AG04450 (cell line): ENCODE data around the gene CIDEC. TPM values are rescaled to one million over a fixed set of nuclear protein-coding genes. Genes with fewer than 3 reads are reported as not detected.
"Not testable (repeated sequence)": the region's sequence is repeated elsewhere in the genome, so short reads cannot be mapped to it uniquely, and the experiment has no call there.

ENCODE experiments used
- CTCF ChIA-PET: fragments of 300-600, 350-600 bp; formaldehyde crosslinking; extraction: SDS; loops from one replicate; lab custom pipeline; 2022; ENCODE audit warnings: antibody characterized with exemption, inconsistent platforms; lab: Charles Lee
- POLR2A ChIA-PET: fragments of 350-600 bp; formaldehyde crosslinking; extraction: SDS; loops from one replicate; lab custom pipeline; 2021; ENCODE audit warnings: antibody characterized with exemption, inconsistent platforms; lab: Yijun Ruan, JAX
- DNase-seq: peaks from one replicate; pipeline ENCODE4 v3.0.0-alpha.2; 2011; ENCODE audit warnings: low read depth, low spot score
- H3K27ac ChIP-seq: one replicate; pipeline ENCODE4 v1.5.1; 2012; ENCODE audit warnings: low read depth, low read length, control low read depth
- H3K27me3 ChIP-seq: one replicate; pipeline ENCODE4 v1.6.0; 2012; ENCODE audit warnings: low read length; ENCODE audit not compliant: control insufficient read depth, insufficient read depth
- H3K4me3 ChIP-seq: 2 replicates; pipeline ENCODE4 v1.5.1; 2011; ENCODE audit warnings: mild to moderate bottlenecking, low read depth, low read length, control low read depth
- H3K9me3 ChIP-seq: 2 replicates; pipeline ENCODE4 v1.5.1; 2012; ENCODE audit warnings: low read length; ENCODE audit not compliant: control insufficient read depth, insufficient read depth
- polyA plus RNA-seq: library from polyadenylated mRNA; depleted of rRNA; stranded (reverse); fragments of >200 nt; gene quantifications from 2 replicates; pipeline ENCODE4 v1.2.3, GENCODE V29; 2011
- TF ChIP-seq, protein P1 (sequence below): IDR thresholded peaks from 2 replicates; pipeline ENCODE4 v1.5.1; 2011; ENCODE audit warnings: low read depth, low read length, control low read depth, inconsistent platforms

Gene CIDEC
- polyA plus RNA-seq, 1 experiment, result not detected

DNA sequence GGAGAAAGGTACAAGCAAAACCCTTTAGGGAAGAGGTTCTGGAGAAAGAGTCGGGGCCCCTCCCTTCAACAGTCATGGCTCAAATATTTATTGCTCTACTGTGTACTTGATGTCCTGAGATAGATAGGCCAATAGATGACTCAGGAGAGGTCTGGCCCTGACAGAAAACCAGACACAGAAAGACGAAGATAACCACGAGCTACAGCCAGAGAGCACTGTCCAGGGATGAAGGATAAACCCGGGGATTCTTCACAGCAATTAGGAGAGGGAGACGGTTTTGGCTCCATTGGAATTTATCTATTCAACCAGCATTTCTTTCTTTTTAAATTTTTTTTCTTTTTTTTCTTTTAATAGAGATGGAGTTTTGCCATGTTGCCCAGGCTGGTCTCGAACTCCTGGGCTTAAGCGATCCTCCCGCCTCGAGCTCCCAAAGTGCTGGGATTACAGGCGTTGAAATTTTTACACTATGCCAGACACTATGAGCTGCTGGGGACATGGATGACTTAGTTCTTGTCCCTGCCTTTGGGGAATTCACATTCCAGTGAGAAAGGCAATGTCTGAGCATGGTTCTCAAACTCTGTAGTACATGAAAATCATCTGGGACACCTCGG, 4.6 kb upstream of the CIDEC start:
- no peak overlapping the region for H3K4me3 ChIP-seq
- ChIA-PET POLR2A (interaction anchor here (0.6 to 1.1 kb wide), 3 partner anchors 10 to 20 kb away, joined by 4 to 5 read pairs (median 4); no protein-coding TSS in a partner anchor), CTCF (interaction anchor here (1.0 to 1.6 kb wide), 2 partner anchors 36 to 48 kb away, joined by 4 to 6 read pairs; no protein-coding TSS in a partner anchor)
- no peaks in the 10 kb centered on the region for H3K9me3 ChIP-seq
- DNase-seq, result no peak
- TF ChIP-seq, protein P1, sequence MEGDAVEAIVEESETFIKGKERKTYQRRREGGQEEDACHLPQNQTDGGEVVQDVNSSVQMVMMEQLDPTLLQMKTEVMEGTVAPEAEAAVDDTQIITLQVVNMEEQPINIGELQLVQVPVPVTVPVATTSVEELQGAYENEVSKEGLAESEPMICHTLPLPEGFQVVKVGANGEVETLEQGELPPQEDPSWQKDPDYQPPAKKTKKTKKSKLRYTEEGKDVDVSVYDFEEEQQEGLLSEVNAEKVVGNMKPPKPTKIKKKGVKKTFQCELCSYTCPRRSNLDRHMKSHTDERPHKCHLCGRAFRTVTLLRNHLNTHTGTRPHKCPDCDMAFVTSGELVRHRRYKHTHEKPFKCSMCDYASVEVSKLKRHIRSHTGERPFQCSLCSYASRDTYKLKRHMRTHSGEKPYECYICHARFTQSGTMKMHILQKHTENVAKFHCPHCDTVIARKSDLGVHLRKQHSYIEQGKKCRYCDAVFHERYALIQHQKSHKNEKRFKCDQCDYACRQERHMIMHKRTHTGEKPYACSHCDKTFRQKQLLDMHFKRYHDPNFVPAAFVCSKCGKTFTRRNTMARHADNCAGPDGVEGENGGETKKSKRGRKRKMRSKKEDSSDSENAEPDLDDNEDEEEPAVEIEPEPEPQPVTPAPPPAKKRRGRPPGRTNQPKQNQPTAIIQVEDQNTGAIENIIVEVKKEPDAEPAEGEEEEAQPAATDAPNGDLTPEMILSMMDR, result no peak
- H3K27ac ChIP-seq, result peak overlapping the region; percentile 39
- no peaks in the 10 kb centered on the region for H3K27me3 ChIP-seq

DNA sequence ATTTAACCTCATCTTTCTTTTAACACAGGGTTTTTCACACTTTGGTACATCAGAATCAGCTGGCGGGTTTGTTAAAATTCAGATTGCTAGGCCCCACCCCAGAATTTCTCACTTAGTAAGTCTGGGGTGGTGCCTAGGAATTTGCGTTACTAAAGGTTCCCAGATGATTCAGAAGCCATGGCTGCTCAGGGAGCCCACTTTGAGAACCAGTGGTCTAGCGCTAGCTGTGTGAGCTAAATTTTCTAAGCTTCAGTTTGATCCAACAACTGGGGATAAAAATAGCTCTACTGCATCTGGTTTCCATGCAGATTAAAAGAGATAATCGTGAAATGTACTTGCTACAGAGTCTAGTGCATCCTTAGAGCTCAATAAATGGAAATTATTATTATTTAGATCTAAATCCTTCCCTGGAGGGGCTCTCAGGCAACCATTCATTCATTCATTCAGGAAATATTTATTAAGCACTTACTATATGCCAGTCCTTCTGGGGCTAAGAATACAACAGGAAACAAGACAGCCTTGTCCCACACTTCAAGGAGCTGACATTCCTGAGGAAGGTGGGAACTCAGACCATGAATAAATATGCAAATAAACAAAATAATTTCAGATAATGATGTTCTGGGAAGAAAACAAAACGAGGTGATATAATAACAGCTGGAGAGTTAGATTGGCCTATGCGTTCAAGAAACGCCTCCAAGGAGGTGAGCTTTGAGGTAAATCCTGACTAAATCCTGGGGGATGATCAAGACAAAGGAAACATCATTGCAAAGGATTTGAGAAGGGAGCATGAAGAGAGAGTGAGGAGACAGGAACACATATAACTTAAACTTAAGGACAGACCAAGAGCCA, 3.9 kb upstream of the CIDEC start:
- no peak for DNase-seq
- Histone ChIP-seq H3K27ac (peak overlapping the region; percentile 39), H3K4me3 (no peak overlapping the region), H3K9me3 (no peaks in the 10 kb centered on the region), H3K27me3 (no peaks in the 10 kb centered on the region)
- TF ChIP-seq, protein P1, result no peak
- CTCF ChIA-PET, result interaction anchor here (0.6 to 1.6 kb wide), 4 partner anchors 10 to 355 kb away, joined by 3 to 6 read pairs (median 4); no protein-coding TSS in a partner anchor
- POLR2A ChIA-PET, result interaction anchor here (0.6 to 1.1 kb wide), 2 partner anchors 13 to 20 kb away, joined by 4 to 5 read pairs; no protein-coding TSS in a partner anchor

GRCh38 chr3:9881441-9881840, 1.4 kb upstream of the CIDEC start:
- Histone ChIP-seq H3K4me3 (no peak overlapping the region), H3K9me3 (no peaks in the 10 kb centered on the region), H3K27ac (no peak overlapping the region), H3K27me3 (no peaks in the 10 kb centered on the region)
- ChIA-PET CTCF (interaction anchor here (0.6 to 0.7 kb wide), 2 partner anchors 7 to 14 kb away, joined by 4 to 5 read pairs; no protein-coding TSS in a partner anchor), POLR2A (interaction anchor here (0.7 kb wide), 1 partner anchor 10 kb away, joined by 3 read pairs; no protein-coding TSS in a partner anchor)
- DNase-seq, result no peak
- TF ChIP-seq, protein P1, result no peak

DNA sequence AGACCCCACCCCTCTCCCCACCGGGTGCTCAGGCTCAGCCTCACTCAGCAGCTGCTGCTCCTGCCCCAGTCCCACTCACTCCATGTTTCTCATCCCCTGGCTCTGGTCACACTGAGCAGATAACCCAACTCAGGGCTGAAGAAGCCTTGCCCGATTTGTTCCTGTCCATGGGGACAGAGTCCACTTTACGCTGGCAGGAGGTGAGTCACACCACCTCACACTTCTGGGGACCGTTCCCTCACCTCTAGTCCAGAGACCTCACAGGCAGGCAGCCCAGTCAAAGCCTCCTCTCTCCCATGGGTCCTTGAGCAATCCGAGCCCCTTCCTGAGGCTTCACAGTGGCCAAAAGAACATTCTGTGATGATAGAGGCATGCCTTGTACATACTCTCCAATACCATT, 1.4 kb downstream of the CIDEC start:
- POLR2A ChIA-PET, result no interaction called here
- no peak for DNase-seq
- H3K9me3 ChIP-seq, result no peaks in the 10 kb centered on the region
- TF ChIP-seq, protein P1, result no peak
- no peak overlapping the region for H3K4me3 ChIP-seq
- no peak overlapping the region for H3K27ac ChIP-seq
- no peaks in the 10 kb centered on the region for H3K27me3 ChIP-seq
- CTCF ChIA-PET, result no interaction called here

- TF ChIP-seq, protein P1, result no peak
- POLR2A ChIA-PET, result no interaction called here
- H3K4me3 ChIP-seq, result no peak overlapping the region
- no peak for DNase-seq
- no peak overlapping the region for H3K27ac ChIP-seq
- CTCF ChIA-PET, result no interaction called here
- no peaks in the 10 kb centered on the region for H3K27me3 ChIP-seq
- H3K9me3 ChIP-seq, result no peaks in the 10 kb centered on the region
Measured at GRCh38 chr3:9876991-9877390, 3.1 kb downstream of the CIDEC start.

GRCh38 chr3:9876255-9876654, 3.8 kb downstream of the CIDEC start:
- H3K9me3 ChIP-seq, H3K27me3 ChIP-seq, POLR2A ChIA-PET, H3K4me3 ChIP-seq, CTCF ChIA-PET, DNase-seq, H3K27ac ChIP-seq: not testable (repeated sequence)
